Breast epithelium (tissue), 4 donors: ENCODE results near the gene ACVR1B. TPM values are rescaled to one million over a fixed set of nuclear protein-coding genes. Genes with fewer than 3 reads are reported as not detected.

ENCODE experiments used
- DNase-seq, 2 donors: peaks; one replicate each; pipeline ENCODE4 v3.0.0-alpha.2; 2019; ENCODE audit warnings: low spot score in 2 of 2
- H3K27ac ChIP-seq, 2 donors: fragments of 200-600 bp; sonication (generic) in 1 of 2; one replicate each; pipeline ENCODE4 v1.5.1; 2016 to 2019; ENCODE audit warnings: mild to moderate bottlenecking in 1 of 2
- H3K27me3 ChIP-seq, 2 donors: fragments of 200-600 bp; sonication (generic) in 1 of 2; one replicate each; pipeline versions ENCODE4 v1.5.1 to v1.6.0; 2017 to 2019; ENCODE audit warnings: control low read depth in 1 of 2, mild to moderate bottlenecking in 1 of 2
- H3K36me3 ChIP-seq: fragments of 200-600 bp; one replicate; pipeline ENCODE4 v1.5.1; 2019
- H3K4me1 ChIP-seq, 2 donors: fragments of 200-600 bp; sonication (generic); one replicate each; pipeline ENCODE4 v1.5.1; 2016 to 2019; ENCODE audit warnings: control low read depth in 1 of 2
- H3K4me3 ChIP-seq, 3 donors: fragments of 200-600 bp; sonication (generic); 1 replicate in 2 of 3; 2 replicates in 1 of 3; pipeline ENCODE4 v1.5.1; 2016 to 2019; ENCODE audit warnings: mild to moderate bottlenecking in 3 of 3, moderate library complexity in 2 of 3
- H3K9me3 ChIP-seq, 2 donors: fragments of 200-600 bp; sonication (generic) in 1 of 2; one replicate each; pipeline ENCODE4 v1.5.1; 2016 to 2019; ENCODE audit warnings: control low read depth in 1 of 2
- CTCF ChIP-seq, 3 donors: fragments of 450-650 bp; IDR thresholded peaks; one replicate each; pipeline ENCODE4 v1.5.1; 2016 to 2017; ENCODE audit warnings: antibody characterized with exemption in 3 of 3, mild to moderate bottlenecking in 3 of 3, moderate library complexity in 3 of 3
- POLR2A ChIP-seq: fragments of 450-650 bp; IDR thresholded peaks from one replicate; pipeline ENCODE4 v1.6.1; 2016; ENCODE audit warnings: antibody characterized with exemption, mild to moderate bottlenecking, moderate library complexity
- POLR2AphosphoS5 ChIP-seq, 3 donors: sonication (generic); formaldehyde crosslinking; IDR thresholded peaks; one replicate each; pipeline ENCODE4 v1.6.1; 2017; ENCODE audit warnings: antibody characterized with exemption in 3 of 3
- intact Hi-C: fragments of 100-400 bp; cut with DNase I; formaldehyde crosslinking; loops from one replicate; pipeline ENCODE4 v1.15.1; 2023; ENCODE audit warnings: low total_unique reads
- total RNA-seq, 3 donors: library from RNA; depleted of rRNA; stranded (reverse); fragments of >200 nt; gene quantifications; one replicate each; pipeline ENCODE4 v1.1.0, GENCODE V29; 2016

The ACVR1B gene
- total RNA-seq, 3 donors from 2014 or later: 12.3 to 26.3 (median 23.6) TPM

- Histone ChIP-seq H3K27ac (peak overlapping the region; percentile 68 to 89), H3K4me3 (peak overlapping the region; percentile 7 to 47 (median 17)), H3K4me1 (peaks cover 0 to 3% of the 10 kb centered on the region in 2 donors), H3K9me3 (no peaks in the 10 kb centered on the region), H3K27me3 (no peaks in the 10 kb centered on the region), H3K36me3 (no peaks in the 10 kb centered on the region)
- no peak for TF ChIP-seq CTCF (IDR thresholded peaks at IDR 0.05)
- no peak for TF ChIP-seq POLR2A
- TF ChIP-seq POLR2AphosphoS5 (IDR thresholded peaks at IDR 0.05): peak; percentile 42 to 65 (median 64)
- peak in 1 of 2 donors; percentile 62 for DNase-seq
- intact Hi-C loops: loop anchor here (5.0 kb wide), 1 partner anchor 891 kb away; no protein-coding TSS in a partner anchor
Measured at GRCh38 chr12:51922762-51923505, 28.6 kb upstream of the ACVR1B start.

- H3K27ac ChIP-seq: peak overlapping the region; percentile 68 to 89
- H3K9me3 ChIP-seq: no peaks in the 10 kb centered on the region
- no peaks in the 10 kb centered on the region for H3K36me3 ChIP-seq
- no peaks in the 10 kb centered on the region for H3K27me3 ChIP-seq
- TF ChIP-seq POLR2A (no peak), POLR2AphosphoS5 (IDR thresholded peaks at IDR 0.05) (peak in 1 of 3 donors; percentile 21), CTCF (IDR thresholded peaks at IDR 0.05) (peak in 2 of 3 donors; percentile 40 to 67)
- intact Hi-C loops: loop anchor here (5.0 kb wide), 1 partner anchor 891 kb away; no protein-coding TSS in a partner anchor
- H3K4me1 ChIP-seq: peaks cover 0 to 3% of the 10 kb centered on the region in 2 donors
- peak in 1 of 2 donors; percentile 56 for DNase-seq
- peak overlapping the region; percentile 7 to 47 (median 17) for H3K4me3 ChIP-seq
Measured at GRCh38 chr12:51923506-51924365, 27.8 kb upstream of the ACVR1B start.

GRCh38 chr12:51924551-51925319 lies 26.8 kb upstream of the ACVR1B start:
- Histone ChIP-seq H3K36me3 (no peaks in the 10 kb centered on the region), H3K9me3 (no peaks in the 10 kb centered on the region), H3K27ac (no peak overlapping the region), H3K27me3 (no peaks in the 10 kb centered on the region), H3K4me3 (no peak overlapping the region), H3K4me1 (peaks cover 0 to 3% of the 10 kb centered on the region in 2 donors)
- TF ChIP-seq CTCF (IDR thresholded peaks at IDR 0.05): no peak
- DNase-seq: peak in 1 of 2 donors; percentile 33
- intact Hi-C loops: loop anchor here (5.0 kb wide), 1 partner anchor 892 kb away; no protein-coding TSS in a partner anchor

GRCh38 chr12:51925346-51926063 lies 26.0 kb upstream of the ACVR1B start:
- intact Hi-C loops: no loop called here
- no peak for TF ChIP-seq CTCF (IDR thresholded peaks at IDR 0.05)
- no peak for TF ChIP-seq POLR2AphosphoS5 (IDR thresholded peaks at IDR 0.05)
- no peak for TF ChIP-seq POLR2A
- Histone ChIP-seq H3K27ac (no peak overlapping the region), H3K27me3 (no peaks in the 10 kb centered on the region), H3K36me3 (no peaks in the 10 kb centered on the region), H3K9me3 (no peaks in the 10 kb centered on the region), H3K4me1 (peaks cover 0 to 3% of the 10 kb centered on the region in 2 donors), H3K4me3 (no peak overlapping the region)
- DNase-seq: no peak
